Mucosa of descending colon (tissue), 3 donors: ENCODE data around the gene TGM6. TPM values are rescaled to one million over a fixed set of nuclear protein-coding genes. Genes with fewer than 3 reads are reported as not detected.

ENCODE experiments used
- ATAC-seq: fragments of 200-7000 bp; cut with Tn5 transposase; one replicate; pipeline ENCODE4 v1.9.1; 2020; ENCODE audit warnings: mild to moderate bottlenecking, moderate library complexity
- DNase-seq, 3 donors: peaks; one replicate each; pipeline ENCODE4 v3.0.0-alpha.2; 2020
- H3K36me3 ChIP-seq: fragments of 200-600 bp; one replicate; pipeline ENCODE4 v1.8.0; 2021; ENCODE audit warnings: low read depth, mild to moderate bottlenecking
- H3K4me1 ChIP-seq: fragments of 200-600 bp; one replicate; pipeline ENCODE4 v1.8.0; 2021; ENCODE audit warnings: low read depth, mild to moderate bottlenecking
- H3K4me3 ChIP-seq: fragments of 200-600 bp; one replicate; pipeline ENCODE4 v1.8.0; 2021; ENCODE audit warnings: mild to moderate bottlenecking
- H3K9me3 ChIP-seq: fragments of 200-600 bp; one replicate; pipeline ENCODE4 v1.8.0; 2021; ENCODE audit warnings: mild to moderate bottlenecking
- CTCF ChIP-seq: fragments of 200-600 bp; IDR thresholded peaks from one replicate; pipeline ENCODE4 v1.8.0; 2022; ENCODE audit warnings: antibody characterized with exemption, mild to moderate bottlenecking
- intact Hi-C, 2 donors: fragments of 100-400 bp; cut with DNase I in 1 of 2; cut with micrococcal nuclease in 1 of 2; formaldehyde crosslinking; loops; one replicate each; pipeline versions ENCODE4 v1.11.0 to v1.11.1; 2022; cut with DNase I, micrococcal nuclease
- total RNA-seq, 3 donors: library from RNA; stranded (reverse); fragmentation: NEBNext Ultra II Directional in 2 of 3; extraction: Animal tissue kit (Norgen Biotek cat#: 25700) in 2 of 3; gene quantifications; one replicate each; pipeline versions ENCODE4 v1.2.1 to v1.2.4, GENCODE V29; 2021 to 2023
- donor health status: DM: no; HTN: no; CAD: no; lungs with moderate emphysema.
- donor health status: DM: no; HTN: no; CAD: no.
- donor health status: DM: no; HTN: yes; CAD: no.

Gene TGM6
- total RNA-seq, 3 donors from 2014 or later: not detected

GRCh38 chr20:2417213-2417541 is 36.5 kb downstream of the TGM6 start:
- DNase-seq: no peak
- no peaks in the 10 kb centered on the region for H3K9me3 ChIP-seq
- intact Hi-C loops: no loop called here
- ATAC-seq: no peak
- H3K4me3 ChIP-seq: no peak overlapping the region
- H3K36me3 ChIP-seq: no peaks in the 10 kb centered on the region
- H3K4me1 ChIP-seq: no peaks in the 10 kb centered on the region
- TF ChIP-seq CTCF: no peak

GRCh38 chr20:2418388-2418787 is 37.7 kb downstream of the TGM6 start:
- DNase-seq (no peak), ATAC-seq (no peak)
- H3K36me3 ChIP-seq: no peaks in the 10 kb centered on the region
- no peak overlapping the region for H3K4me3 ChIP-seq
- H3K4me1 ChIP-seq: no peaks in the 10 kb centered on the region
- intact Hi-C loops: no loop called here
- H3K9me3 ChIP-seq: no peaks in the 10 kb centered on the region
- TF ChIP-seq CTCF: no peak

GRCh38 chr20:2420510-2420909 is 39.8 kb downstream of the TGM6 start:
- DNase-seq: no peak
- TF ChIP-seq CTCF: no peak
- Histone ChIP-seq H3K4me1 (no peaks in the 10 kb centered on the region), H3K9me3 (no peaks in the 10 kb centered on the region), H3K4me3 (no peak overlapping the region), H3K36me3 (no peaks in the 10 kb centered on the region)
- no peak for ATAC-seq
- intact Hi-C loops: no loop called here

GRCh38 chr20:2421247-2421646 is 40.5 kb downstream of the TGM6 start:
- ATAC-seq: no peak
- no peak overlapping the region for H3K4me3 ChIP-seq
- intact Hi-C loops: no loop called here

GRCh38 chr20:2429051-2429450 is 48.4 kb downstream of the TGM6 start:
- Histone ChIP-seq H3K4me1 (no peaks in the 10 kb centered on the region), H3K9me3 (no peaks in the 10 kb centered on the region), H3K36me3 (no peaks in the 10 kb centered on the region), H3K4me3 (no peak overlapping the region)
- no peak for TF ChIP-seq CTCF
- no peak for ATAC-seq
- DNase-seq: no peak
- intact Hi-C loops: no loop called here

More at GRCh38 chr20:2421247-2421646, 40.5 kb downstream of the TGM6 start:
- DNase-seq: no peak
- no peak for TF ChIP-seq CTCF
- Histone ChIP-seq H3K36me3 (no peaks in the 10 kb centered on the region), H3K9me3 (no peaks in the 10 kb centered on the region), H3K4me1 (no peaks in the 10 kb centered on the region)

- intact Hi-C loops: no loop called here
Observed at GRCh38 chr20:2430538-2430937, 49.8 kb downstream of the TGM6 start.

More at GRCh38 chr20:2430538-2430937, 49.8 kb downstream of the TGM6 start:
- no peak overlapping the region for H3K4me3 ChIP-seq
- TF ChIP-seq CTCF: no peak
- ATAC-seq (no peak), DNase-seq (no peak)
- no peaks in the 10 kb centered on the region for H3K9me3 ChIP-seq
- H3K4me1 ChIP-seq: no peaks in the 10 kb centered on the region
- no peaks in the 10 kb centered on the region for H3K36me3 ChIP-seq
